Midbrain (tissue), 1 donor: ENCODE measurements around the gene ARHGAP21.
A peak's percentile ranks its signal among the peaks of the same experiment; 100 is the strongest.

Experiments used
- DNase-seq: peaks from one replicate; lab custom pipeline; 2025; lab: John Stamatoyannopoulos, UW

The ARHGAP21 gene

DNA sequence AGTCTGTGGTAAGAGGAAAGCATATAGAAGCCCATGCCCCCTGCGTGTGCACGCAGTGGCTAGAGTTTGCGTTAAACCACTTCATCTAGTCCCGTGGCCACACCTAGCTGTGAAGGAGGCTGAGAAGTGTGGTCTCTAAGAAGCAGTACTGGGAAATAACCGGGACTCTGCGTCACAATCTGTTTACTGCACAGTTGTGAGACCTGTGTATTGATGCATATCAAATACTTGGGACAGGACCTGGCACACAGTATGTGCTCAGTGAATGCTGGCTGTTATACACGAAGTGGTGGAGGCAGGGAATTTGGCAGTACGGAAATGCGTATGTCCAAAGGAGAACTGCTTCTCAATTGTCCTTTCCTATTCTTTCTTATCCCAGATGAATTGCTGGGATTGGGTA is 149.5 kb downstream of the ARHGAP21 start:
- no peak for DNase-seq

DNA sequence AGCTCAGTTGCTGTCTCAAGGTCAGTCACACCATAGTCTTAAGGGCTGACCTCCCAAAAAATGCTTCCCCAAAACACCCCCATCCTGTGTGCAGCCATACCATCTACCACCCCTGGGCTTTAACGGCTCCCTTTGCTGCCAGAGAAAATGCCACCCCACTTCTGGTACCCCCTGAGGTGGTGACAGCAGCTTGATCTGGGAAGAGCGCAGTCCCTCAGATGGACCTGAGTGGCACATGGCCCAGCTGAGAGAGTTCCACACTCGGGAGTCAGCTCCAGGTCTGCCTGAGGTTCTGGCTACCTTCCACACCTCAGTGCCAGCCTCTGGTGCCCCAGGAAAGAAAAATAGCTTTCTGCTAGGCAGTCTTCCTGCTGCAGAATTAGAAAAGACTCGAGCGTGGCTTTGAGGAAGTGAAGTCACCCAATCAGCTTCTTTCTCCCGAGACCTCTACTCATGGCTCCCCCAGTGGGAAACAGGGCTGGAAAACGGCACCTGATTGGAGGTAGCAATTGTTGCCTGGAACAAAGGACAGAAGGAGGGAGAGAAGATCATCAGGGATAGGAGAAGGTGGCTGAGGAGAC is 151.7 kb downstream of the ARHGAP21 start:
- no peak for DNase-seq

- DNase-seq, result no peak
Measured at GRCh38 chr10:24570658-24571426, 152.8 kb downstream of the ARHGAP21 start.

GRCh38 chr10:24569828-24570657 is 153.6 kb downstream of the ARHGAP21 start:
- DNase-seq, result no peak

GRCh38 chr10:24569330-24569796 is 154.3 kb downstream of the ARHGAP21 start:
- no peak for DNase-seq

DNA sequence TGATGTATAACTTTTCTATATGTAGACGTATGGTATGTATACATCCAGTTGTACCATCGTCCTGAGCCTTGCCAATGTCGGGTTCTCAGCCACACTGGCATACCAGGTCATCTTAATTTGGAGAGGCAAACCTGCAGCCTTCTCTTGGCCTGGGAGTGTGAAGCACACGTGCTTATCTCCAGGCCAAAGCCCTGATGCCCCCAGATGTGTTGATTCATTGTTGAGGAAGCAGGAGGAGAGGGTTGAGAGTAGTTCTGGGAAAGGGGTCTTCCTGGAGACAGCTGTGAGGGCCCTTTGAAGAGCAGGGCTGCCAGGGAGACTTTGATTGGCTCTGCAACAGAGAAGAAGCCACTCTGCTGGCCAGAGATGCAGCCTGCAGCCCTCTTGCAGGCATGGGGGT is 155.6 kb downstream of the ARHGAP21 start:
- DNase-seq, result no peak

DNA sequence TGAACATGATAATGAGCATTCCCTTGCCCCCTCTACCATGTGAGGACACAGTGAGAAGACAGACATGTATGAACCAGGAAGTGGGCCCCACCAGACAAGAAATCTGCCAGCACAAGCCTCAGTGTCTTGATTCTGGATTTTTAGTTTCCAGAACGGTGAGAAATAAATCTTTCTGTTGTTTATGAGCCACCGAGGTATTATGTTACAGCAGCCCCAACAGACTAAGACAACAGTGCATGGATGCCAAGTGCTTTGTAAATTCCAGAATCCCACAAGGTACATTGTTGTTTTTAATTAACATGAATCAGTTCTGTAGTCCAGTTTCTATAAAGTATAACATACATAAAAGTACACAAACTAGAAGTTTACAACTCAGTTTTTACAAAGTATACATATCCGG is 162.2 kb downstream of the ARHGAP21 start:
- no peak for DNase-seq

- peak; percentile 32 for DNase-seq
Measured at GRCh38 chr10:24556750-24557742, 166.6 kb downstream of the ARHGAP21 start.

GRCh38 chr10:24556126-24556749 is 167.4 kb downstream of the ARHGAP21 start:
- DNase-seq, result no peak

- no peak for DNase-seq
Measured at GRCh38 chr10:24554036-24554435, 169.7 kb downstream of the ARHGAP21 start.

DNA sequence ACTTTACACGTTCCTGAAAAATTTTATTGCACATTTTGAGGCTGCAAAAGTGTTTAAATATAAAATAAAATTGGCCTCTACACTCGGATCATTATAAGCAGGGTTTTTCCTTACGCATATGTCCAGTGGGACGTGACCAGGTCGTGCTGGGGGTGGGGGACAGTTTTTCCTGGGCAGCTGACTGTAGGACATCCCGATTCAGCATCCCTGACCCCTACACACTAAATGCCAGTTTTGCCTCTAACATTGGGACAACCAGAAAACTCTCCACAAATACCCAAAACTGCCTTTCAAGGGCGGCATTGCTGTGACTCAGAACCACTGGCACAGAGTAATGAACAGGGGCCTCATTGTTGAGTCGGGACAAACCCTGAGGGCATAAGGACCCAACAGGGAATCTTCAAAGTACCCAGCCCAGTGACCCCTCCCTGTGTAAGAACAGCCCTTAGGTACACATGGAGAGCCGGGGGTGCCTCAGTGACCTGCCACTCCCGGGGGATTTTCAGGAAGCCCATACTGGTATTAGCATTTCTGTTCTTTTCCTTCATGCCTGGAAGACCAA is 170.6 kb downstream of the ARHGAP21 start:
- DNase-seq, result no peak

DNA sequence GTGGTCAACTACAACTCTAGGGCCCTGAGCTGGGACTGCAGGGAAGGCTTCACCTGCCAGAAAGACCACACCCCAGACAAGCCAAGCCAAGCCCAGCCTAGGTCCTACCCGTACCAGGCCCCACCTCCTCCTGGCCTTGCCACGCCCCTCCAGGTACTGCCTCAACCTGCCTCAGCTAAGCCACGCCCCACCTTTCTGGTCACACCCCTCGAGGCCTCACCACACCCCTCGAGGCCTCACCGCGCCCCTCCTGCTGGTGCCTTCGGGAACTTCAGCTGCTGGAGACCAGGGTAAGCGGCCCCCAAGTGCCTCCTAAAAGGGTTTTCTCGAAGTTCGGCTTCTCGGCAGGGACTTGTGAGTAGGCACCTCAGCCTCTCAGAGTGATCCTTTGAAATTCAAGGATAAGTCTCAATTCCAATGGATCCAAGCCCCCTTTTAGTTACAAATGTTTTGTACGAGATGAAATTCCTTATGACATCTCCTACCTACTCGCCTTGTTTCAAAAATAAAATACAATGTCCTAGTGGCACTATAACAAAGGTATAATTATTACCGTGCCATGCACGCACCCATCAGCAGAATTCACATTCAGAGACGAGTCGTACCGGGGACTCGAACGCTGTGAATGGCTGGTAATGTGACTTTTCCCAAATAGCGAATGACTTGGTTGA is 171.2 kb downstream of the ARHGAP21 start:
- no peak for DNase-seq

- DNase-seq, result no peak
Measured at GRCh38 chr10:24551161-24551560, 172.5 kb downstream of the ARHGAP21 start.

- DNase-seq, result no peak
Measured at GRCh38 chr10:24550680-24551079, 173.0 kb downstream of the ARHGAP21 start.

- DNase-seq, result no peak
Measured at GRCh38 chr10:24545585-24545984, 178.1 kb downstream of the ARHGAP21 start.

DNA sequence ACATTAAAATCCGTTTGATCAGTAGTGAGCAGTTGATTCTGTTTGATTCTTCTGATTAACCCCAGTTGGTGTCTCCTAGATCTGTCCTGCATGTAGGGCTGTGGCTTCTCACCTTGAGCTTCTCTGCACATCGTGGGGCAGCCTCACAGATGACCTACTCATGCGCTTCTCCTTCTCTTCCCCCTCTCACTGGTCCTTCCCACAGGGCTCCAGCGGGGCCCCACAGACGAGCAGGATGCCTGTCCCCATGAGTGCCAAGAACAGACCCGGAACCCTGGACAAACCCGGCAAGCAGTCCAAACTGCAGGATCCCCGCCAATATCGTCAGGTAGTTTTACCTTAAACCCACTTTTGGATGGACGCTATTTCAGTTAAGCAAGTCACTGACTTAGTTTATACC is 178.9 kb downstream of the ARHGAP21 start:
- no peak for DNase-seq

DNA sequence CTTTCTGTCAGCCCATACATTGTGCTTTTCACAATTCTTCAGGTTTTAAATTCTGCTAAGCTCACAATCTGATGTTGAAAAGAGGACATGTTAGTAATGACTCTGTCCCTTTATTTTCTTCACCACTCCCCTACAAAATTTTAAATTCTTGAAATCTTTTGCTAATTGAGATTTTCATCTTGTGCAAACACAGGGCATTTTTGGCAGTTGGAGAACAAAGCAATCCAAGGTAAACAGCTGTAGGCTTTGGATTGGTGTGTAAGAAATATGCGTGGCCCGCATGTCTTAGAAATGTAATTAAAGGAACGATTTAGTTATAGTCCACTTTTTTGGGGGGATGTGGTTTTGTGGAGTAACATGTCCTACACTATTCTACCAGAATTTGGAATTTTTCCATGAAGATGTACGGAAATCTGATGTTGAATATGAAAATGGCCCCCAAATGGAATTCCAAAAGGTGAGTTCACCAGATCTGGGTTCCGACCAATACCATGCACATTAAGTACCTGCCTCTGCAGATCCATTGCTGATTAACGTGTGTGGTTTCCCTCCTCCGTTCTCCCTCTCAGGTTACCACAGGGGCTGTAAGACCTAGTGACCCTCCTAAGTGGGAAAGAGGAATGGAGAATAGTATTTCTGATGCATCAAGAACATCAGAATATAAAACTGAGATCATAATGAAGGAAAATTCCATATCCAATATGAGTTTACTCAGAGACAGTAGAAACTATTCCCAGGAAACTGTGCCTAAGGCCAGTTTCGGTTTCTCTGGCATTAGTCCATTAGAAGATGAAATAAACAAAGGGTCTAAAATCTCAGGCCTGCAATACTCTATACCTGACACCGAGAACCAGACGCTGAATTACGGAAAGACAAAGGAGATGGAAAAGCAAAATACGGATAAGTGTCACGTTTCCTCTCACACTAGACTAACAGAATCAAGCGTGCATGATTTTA is 181.1 kb downstream of the ARHGAP21 start:
- no peak for DNase-seq

- DNase-seq, result no peak
Measured at GRCh38 chr10:24541239-24541753, 182.4 kb downstream of the ARHGAP21 start.

- no peak for DNase-seq
Measured at GRCh38 chr10:24536636-24537035, 187.1 kb downstream of the ARHGAP21 start.
